HG03175 (cell line): ENCODE measurements around the gene ETNK2.

Experiments
- ATAC-seq: cut with Tn5 transposase; IDR thresholded peaks from one replicate; pipeline ENCODE4 v1.9.1; 2021; ENCODE audit warnings: mild to moderate bottlenecking, moderate library complexity; ENCODE audit not compliant: unreplicated experiment

Gene ETNK2

DNA sequence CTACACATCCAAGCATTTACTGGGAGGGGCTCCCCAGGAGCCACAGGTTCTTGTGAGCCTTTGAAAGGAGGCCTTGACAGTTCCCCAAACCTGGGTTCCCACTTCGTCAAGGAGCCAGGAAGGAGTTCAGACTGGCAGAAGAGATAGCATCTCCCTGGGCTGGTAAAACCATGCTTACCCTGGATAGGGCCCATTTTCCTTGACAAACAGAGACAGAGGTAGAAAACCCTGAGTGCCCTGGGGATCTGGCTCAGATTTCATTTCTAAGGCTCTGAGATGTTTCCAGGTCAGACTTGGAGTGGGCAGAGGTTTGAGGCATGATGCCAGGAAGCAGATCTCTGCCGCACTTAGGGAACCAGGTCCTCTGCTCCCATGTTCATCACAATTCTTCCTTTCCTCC, 2.7 kb downstream of the ETNK2 start:
- no peak for ATAC-seq

DNA sequence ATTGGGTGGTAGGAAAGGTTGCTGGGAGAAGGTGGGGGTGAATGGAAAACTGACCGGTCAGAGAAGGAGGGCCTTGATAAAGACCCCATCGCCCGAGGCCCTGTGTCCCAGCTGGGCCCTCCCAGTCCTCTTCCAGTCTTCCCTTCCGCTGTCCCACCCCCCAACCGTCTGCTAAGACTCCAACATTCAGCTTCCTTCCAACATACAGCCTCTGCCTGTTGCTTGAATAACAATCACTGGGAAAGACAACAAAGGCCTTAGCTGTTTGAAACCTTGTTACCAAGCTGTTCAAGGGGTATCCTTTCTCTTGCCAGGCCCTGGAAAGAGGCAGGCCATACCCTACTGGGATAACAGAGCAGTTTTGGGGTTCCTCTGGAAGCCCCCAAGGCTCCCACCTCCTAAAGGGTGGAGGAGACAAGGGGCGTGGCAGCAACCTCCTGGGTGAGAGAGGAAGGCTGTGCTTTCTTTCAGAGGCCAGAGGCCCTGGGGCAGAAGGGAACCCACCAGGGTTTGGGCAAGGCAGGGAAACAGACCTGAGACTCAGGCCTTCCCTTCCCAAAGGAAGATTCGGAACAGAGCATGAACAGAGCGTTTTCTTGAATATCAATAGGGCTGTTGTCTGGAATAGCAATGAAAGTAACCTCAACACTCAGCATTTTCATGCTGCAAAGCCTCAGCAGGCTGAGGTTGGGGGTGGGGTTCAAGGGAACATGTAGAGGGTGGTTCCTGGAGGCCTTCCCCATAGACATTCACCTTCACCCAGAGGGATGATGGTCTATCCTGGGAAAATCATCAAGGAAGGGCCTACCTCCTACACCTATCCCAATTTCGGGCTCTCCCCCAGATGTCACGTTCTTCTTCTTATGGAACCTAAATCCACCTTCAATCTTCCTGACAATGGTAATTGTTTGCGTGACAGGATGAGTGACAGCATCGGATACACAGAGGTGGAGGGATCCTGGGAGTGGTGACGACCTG, 4.1 kb downstream of the ETNK2 start:
- ATAC-seq = no peak

DNA sequence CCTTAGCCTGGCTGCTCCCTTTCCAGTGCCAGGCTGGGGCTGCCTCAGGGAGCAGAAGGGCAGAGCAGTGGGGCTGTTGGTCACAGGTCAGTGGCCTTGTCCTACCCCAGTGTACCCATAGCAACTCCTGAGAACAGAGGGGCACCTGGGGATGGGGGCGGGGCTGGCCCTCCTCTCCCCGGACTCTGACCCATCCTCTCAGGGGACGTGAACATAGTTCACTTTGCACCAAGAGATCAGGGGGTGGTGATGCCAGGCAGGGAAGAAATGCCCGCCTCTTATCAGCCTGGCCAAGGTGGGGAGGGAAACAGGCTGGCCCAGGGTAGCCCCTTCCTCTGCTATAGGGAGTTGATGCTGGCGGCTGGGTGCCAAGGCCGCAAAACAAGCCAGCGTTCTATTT, 4.9 kb downstream of the ETNK2 start:
- no peak for ATAC-seq

- no peak for ATAC-seq
Measured at GRCh38 chr1:204146309-204146708, 5.5 kb downstream of the ETNK2 start.

DNA sequence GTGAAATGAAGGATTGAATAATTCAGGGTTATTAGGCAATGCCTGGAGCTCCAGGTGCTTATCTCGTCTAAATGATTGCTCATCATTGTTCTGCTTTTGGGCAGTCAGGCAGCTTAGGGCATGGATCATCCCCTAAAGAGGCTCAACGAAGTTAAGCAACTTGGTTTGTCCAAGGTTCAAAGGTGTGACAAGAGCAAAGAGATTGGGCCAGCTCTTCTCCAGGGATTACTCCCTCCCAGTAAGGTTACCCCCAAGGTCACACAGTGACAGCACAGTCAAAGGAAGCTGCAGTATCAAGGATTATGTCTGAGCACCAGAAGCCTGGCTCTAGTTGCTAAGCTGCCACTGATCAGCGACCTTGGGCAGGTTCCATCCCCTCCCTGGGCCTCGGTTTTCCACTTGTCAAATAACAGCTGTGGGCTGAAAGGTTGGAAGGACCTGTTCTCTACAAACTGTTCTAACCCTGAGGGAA, 6.8 kb downstream of the ETNK2 start:
- ATAC-seq = no peak

- no peak for ATAC-seq
Measured at GRCh38 chr1:204143276-204144041, 8.4 kb downstream of the ETNK2 start.

DNA sequence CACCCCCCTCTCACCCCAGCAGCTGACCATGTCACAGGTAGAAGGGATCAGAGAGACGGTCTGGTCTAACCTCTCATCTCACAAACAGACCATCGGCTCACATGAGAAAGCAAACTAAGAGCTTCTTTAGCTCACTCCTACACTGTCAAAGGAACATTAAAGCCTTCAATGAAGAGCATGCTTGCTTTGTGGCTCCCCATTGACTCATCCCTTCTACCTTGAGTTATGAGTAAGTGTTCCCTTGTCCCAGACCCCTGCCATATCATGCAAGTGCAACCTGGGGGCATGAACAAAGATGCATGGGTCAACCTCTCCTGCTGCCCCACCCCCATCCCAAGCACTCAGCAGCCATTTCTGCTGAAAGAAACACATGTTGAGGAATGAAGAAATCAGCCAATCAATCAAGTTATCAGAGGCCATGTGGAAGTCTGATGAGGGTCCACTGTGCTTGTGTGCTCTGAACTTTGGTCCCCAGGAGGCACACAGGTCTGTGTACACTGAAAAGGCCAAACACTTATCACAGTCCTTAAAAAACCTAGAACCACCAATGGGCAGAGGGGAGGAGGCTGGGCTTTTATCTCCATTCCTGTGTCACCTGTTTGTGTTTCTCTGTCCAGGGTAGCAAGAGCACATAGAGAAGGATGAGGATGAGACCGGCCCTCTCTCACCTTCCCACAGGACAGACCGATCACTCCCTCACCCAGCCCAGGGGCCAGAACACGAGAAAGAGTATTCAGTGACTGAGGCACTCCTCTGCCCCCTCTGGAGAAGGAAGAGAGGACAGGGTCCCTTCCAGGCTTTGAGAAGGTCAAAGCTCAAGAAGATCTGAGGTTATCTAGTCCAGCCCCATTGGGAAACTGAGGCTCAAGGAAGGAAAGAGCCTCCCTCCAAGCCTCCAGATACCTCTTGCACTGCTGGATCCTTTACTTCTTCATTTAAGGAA, 9.5 kb downstream of the ETNK2 start:
- no peak for ATAC-seq

- no peak for ATAC-seq
Measured at GRCh38 chr1:204141131-204141530, 10.7 kb downstream of the ETNK2 start.

DNA sequence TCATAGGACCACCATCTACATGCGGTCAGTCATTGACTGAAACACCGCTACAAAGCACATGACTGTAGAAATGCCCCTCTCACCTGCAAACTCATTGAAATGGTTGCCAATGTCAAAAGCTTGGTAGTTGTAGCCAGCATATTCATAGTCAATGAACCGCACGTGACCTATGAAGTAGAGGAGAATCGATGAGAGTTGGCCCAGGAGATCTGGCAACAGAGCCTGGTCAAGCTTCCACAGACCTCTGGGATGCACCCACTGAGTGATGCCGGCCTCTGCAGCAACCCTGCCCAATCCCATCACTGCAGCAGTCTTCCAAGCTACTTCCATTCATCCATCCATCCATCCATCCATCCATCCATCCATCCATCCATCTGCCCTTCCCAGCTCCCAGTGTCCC, 11.9 kb downstream of the ETNK2 start:
- ATAC-seq = no peak

DNA sequence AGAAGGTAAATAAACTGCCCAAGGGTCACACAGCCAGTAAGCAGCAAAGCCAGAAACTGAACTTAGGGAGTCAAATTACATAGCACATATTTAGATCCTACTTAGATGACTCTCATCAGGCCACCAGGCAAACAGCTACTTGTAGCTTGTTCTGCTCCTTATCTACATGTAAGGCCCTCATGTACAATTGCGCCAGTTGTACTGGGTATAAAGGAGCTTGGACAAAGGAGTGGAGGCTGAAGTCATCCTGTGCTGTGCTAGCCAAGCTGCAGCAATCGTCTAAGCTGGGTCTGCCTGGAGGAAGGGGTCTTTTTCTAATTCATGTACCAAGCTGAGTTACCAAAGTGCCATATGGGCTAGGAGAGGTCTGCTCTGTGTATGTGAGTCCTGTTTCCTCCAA, 12.8 kb downstream of the ETNK2 start:
- ATAC-seq = no peak

GRCh38 chr1:204136814-204137213, 15.0 kb downstream of the ETNK2 start:
- ATAC-seq = no peak

- no peak for ATAC-seq
Measured at GRCh38 chr1:204134103-204134502, 17.7 kb downstream of the ETNK2 start.

GRCh38 chr1:204132718-204133117, 19.1 kb downstream of the ETNK2 start:
- ATAC-seq = no peak

GRCh38 chr1:204131978-204132377, 19.9 kb downstream of the ETNK2 start:
- no peak for ATAC-seq

DNA sequence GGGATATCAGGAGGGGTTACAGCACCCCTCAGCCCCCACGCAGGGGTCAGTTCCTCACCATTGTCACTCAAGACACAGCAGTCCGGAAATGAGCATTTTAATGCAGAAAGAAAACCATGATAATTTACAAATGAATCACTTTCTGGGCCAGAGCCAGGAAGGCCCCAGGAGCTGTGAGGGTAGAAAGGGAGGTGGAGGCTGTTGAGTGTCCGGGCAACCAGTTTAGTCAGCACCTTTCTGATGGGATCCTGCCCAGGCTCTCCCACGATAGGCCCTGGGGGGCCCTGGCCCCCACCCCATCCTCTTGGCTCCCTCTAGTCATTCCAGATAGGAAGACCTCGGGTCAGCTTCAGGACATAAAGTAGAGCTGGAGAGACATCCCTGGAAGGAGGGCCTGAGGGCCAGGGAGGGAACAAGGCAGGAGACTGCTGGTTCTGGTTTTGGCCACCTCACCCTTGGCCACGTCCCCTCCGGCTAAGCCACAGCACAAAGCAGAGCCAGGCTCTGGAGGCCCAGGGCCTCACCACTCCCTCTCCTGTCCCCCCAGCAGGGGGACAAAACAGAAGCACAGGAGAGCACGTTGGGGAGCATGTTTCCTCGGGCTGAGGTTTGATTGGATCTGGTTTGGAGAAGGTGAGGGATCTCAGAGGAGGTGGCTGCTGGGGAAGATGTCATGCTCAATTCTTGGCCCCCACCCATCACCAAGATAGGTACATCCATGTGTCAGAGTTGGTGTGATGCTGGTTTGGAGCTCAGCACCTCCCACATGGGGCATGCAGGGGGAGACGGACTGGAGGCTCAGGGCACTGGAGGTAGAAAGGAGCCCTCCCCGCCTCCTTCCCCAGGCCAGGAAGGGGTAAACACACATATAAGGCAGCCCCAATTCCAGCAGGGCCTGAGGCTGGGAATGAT, 20.6 kb downstream of the ETNK2 start:
- ATAC-seq = no peak

- ATAC-seq = no peak
Measured at GRCh38 chr1:204130178-204130577, 21.7 kb downstream of the ETNK2 start.

- ATAC-seq = peak; percentile 58
Measured at GRCh38 chr1:204128964-204129896, 22.6 kb downstream of the ETNK2 start.

DNA sequence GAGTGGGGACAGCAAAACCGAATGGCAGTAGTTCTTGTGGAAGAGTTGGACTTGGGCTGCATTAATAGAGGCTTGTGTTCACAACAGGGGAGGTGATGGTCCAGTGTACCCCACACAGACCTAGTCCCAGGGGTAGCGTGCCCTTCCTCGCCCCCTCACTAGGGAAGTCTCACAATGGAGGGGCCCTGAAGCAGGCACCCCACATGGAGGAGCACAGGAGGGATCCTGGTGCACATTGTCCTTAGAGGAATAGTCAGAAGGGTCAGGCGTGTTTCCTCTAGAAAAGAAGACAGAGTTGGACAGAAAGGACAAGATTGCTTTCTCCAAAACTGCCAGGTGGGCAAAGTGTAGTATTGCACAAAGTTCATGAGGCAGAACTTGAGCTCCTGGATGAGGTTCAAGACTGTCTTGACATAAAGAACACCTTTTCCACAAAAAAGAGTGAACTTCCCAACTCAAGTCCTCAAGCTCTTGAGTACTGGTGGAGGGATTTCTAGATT, 23.3 kb downstream of the ETNK2 start:
- no peak for ATAC-seq
